Thyroid gland (tissue), 4 donors: ENCODE data around the gene PCDHB10.
"Not testable (repeated sequence)": the region's sequence is repeated elsewhere in the genome, so short reads cannot be mapped to it uniquely, and the experiment has no call there.

Experiments
- CTCF ChIP-seq, 6 experiments: fragments of 200-600 bp in 3 of 6; fragments of 450-650 bp in 3 of 6; sonication (generic) in 3 of 6; IDR thresholded peaks; one replicate each; pipeline ENCODE4 v1.5.1; 2016 to 2019; ENCODE audit warnings: antibody characterized with exemption in 6 of 6, mild to moderate bottlenecking in 2 of 6, inconsistent platforms in 1 of 6, moderate library complexity in 1 of 6
- POLR2A ChIP-seq, 2 donors: fragments of 450-650 bp; IDR thresholded peaks; one replicate each; pipeline ENCODE4 v1.6.1; 2017; ENCODE audit warnings: antibody characterized with exemption in 2 of 2, mild to moderate bottlenecking in 2 of 2, moderate library complexity in 1 of 2

- TF ChIP-seq CTCF, POLR2A (IDR thresholded peaks at IDR 0.05): not testable (repeated sequence)
Measured at GRCh38 chr5:141194332-141194731, 2.2 kb downstream of the PCDHB10 start.
